ENCODE data around the gene DMRTC2.
"Not testable (repeated sequence)": the region's sequence is repeated elsewhere in the genome, so short reads cannot be mapped to it uniquely, and the experiment has no call there.

Gene DMRTC2

DNA sequence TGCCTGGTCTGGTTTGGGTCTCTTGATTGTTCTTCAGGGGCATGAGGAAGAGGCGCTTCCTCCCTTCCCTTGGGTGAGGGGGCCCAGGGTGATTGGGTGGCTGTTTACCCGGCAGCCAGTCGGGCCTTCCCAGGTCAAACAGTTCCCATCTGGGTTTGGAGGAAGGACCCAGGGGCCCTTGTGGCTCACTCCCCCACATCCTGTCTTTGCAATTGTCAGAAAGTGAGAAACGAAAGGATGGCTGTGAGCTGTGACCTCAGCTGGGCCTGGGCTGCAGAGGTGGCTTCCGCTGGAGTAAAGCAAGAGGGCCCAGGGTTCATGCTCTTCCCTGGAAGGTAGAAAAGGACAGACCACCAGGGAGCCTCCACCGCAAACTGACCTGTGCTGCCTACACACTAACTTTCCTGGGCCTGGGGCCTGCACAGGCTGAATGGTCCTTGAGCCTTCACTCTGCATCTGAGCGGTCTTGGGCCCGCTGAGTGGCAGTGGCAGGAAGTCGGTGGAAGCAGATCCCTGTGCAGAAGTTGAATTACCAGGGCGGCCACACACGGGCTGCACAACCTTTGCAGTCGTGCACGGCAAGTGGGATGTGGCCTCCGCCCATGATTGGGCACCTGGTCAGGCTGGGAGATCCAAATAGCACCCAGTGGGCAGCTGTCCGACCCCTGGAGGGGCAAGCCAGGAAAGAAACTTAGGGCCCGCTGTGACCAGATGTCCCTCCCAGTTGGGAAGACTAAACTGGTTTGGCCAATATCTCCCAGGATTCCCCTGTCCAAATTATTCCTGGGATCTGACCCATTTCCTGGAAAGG, 26.9 kb downstream of the DMRTC2 start:
- DNase-seq: no peak

- no peak for DNase-seq
These were observed 27.5 kb downstream of the DMRTC2 start for GRCh38 chr19:41872384-41872774.

- DNase-seq: peak; percentile 57
These were observed 28.2 kb downstream of the DMRTC2 start for GRCh38 chr19:41872775-41873647.

- DNase-seq: not testable (repeated sequence)
These were observed 31.1 kb downstream of the DMRTC2 start for GRCh38 chr19:41875973-41876372.

DNA sequence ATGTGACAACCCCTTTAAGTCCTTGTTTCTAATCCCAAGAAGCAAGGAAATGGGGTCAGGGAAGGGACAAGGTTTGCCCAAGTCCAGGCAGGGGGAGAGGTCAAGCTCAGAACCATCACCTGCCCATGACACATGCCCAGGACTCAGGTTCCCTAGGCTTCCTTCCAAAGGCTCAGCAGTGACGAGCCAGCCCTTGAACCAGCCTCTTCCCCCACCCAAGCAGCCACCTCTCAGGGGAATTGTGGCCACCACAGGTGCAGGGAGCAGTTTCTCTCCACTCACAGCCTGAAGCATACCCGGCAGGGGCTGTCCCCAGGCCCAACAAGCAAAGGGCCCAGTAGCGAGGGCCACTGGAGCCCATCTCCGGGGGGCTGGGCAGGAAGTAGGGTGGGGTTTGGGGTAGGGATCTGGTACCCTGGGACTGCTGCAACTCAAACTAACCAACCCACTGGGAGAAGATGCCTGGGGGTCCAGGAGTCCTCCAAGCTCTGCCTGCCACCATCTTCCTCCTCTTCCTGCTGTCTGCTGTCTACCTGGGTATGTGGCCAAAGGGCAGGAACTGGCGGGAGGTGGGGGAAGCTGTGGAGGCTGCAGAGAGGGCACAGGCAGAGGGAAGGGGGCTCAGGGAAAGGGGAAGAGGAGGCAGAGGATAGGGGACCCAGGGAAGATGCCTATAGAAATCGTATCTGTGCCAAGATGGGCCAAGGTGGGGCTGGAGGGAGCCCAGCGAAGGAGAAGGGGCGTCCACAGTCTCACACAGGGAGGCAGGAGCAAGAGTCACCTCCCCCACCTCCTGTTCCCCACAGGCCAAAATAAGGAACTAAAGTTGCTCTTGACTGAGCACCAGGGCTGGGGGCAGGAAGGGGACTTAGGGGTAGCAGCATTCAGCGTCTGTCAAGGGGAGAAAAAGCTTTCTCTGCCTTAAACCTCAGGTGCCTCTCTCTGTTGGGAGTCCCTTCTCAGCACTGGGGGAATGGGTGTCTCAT, 32.3 kb downstream of the DMRTC2 start, which contains the start of gene CD79A:
TSS of gene CD79A (plus strand) at position 433 of the 986 bp plus-strand sequence. CDS start at position 459, 26 bp downstream.
- no peak for DNase-seq

DNA sequence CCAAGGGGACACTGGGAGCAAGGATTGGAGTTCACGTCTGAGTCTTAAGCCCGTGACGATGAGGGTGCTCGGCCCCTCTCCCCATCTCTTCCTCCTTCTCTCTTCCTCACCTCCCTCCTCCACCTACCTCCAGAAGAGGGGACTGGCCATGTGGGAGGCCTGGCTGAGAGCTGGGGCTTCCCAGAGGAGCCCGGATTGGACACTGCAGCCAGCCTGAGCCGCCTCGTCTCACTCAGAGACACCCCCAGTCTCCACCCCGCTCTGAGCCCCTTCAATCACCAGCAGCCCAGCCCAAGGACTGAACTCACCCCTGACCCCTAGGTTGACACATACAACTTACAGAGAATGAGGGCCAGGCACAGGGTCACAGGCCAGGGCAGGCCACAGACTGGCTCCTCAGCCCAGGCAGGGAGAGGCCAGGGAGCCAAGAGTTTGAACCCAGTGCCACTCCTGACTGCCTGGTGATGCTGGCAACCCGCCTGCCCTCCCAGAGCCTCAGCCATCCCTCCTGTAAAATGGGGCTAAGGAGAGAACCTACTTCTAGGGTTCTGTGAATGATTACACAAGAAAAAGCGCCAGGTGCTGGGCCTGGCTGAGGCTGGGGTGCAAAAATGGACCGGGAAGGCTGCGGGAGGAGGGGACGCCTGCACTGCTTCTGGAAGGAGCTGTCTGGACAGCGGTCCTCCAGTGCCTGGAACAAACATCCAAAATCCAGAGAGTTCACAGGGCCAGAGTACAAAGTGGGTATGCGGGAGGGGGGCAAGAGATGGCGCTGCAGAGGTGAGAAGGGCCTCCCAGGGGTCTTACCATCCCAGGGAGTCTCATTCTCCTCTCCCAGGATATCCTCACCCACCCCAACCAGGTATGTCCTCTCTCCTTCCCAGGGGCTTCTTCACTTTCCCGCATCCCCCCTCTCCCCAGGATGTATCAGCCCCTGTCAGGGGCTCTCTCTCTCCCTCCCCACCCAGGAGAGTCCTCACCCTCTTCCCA, 33.4 kb downstream of the DMRTC2 start:
- DNase-seq: no peak

GRCh38 chr19:41879080-41879479, 34.2 kb downstream of the DMRTC2 start:
- DNase-seq: no peak

GRCh38 chr19:41879670-41880328, 35.0 kb downstream of the DMRTC2 start:
- no peak for DNase-seq

DNA sequence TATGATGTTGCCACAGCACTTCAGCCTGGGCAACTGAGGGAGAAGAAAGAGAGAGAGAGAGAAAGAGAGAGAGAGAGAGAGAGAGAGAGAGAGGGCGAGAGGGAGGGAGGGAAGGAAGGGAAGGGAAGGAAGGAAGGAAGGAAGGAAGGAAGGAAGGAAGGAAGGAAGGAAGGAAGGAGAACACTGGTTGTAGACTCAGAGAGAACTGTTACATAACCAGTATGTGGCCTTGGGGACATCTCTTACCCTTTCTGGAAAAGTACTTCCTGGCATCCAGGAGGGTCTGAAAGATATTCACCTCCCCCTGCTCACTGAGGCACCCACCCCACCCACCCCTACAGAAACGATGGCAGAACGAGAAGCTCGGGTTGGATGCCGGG, 35.5 kb downstream of the DMRTC2 start:
- no peak for DNase-seq

DNA sequence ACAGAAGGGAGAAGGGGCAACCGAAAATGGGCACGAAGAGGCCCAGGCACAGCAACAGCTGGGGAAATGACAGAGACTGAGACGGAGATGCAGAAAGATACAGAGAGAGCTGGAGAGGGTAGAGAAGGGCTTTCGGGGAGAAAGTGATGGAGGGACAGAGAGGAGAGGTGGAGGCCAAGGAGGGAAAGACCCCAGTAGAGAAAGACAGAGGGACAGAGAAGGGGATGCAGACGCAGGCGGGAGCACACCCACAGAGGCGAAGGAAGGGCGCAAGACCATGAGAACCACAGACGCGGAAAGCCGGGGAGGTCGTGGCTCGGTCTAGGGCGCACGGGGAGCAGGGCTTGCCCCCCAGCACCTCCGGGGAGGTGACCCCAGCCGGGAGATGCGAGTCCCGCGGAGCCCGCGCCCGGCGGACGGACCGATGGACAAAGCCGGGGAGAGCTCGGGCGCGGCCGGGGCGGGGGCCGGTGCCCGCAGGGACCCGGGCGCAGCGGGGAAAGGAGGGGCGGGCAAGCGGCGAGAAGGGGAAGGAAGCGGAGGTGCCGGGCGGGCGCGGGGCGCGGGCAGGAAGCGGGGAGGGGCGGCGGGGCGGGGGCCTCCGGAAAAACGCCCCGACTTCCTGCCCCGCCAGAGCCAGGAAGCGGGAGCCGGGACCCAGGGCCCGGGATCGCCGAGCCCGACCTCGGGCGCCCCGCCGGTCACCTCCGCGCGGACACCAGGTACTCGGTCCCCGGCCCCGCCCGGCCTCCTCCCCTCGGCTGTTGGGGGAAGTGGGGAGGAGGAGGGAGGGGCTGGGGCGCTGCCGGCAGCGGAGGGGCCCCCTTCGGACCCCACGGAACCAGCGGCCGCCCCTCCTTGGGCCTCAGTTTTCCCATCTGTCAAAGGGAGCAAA, 38.0 kb downstream of the DMRTC2 start, which contains the start of gene ARHGEF1:
TSS of gene ARHGEF1 (plus strand) at position 617 of the 895 bp plus-strand sequence. CDS start 4,899 bp downstream, outside the sequence.
- DNase-seq: no peak

DNA sequence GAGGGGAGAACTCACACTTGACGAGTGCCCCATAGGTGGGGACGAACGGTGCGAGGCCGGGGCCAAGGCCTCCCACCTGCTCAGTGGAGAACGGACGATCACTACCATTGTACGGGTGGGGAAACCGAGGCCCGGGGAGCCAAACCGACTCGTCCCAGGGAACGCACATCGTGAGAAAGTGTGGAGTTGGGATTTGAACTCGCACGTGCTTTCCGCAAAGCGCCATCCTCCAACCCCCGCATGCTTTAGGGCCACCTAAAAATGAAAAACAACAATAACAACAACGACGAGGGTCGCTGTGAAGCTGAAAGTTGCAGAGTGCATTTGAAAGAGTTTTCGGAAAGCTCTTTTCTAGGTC, 38.6 kb downstream of the DMRTC2 start:
- no peak for DNase-seq

- peak; percentile 91 for DNase-seq
These were observed 39.2 kb downstream of the DMRTC2 start for GRCh38 chr19:41883821-41884733.

- DNase-seq: no peak
These were observed 42.2 kb downstream of the DMRTC2 start for GRCh38 chr19:41886761-41887710.

DNA sequence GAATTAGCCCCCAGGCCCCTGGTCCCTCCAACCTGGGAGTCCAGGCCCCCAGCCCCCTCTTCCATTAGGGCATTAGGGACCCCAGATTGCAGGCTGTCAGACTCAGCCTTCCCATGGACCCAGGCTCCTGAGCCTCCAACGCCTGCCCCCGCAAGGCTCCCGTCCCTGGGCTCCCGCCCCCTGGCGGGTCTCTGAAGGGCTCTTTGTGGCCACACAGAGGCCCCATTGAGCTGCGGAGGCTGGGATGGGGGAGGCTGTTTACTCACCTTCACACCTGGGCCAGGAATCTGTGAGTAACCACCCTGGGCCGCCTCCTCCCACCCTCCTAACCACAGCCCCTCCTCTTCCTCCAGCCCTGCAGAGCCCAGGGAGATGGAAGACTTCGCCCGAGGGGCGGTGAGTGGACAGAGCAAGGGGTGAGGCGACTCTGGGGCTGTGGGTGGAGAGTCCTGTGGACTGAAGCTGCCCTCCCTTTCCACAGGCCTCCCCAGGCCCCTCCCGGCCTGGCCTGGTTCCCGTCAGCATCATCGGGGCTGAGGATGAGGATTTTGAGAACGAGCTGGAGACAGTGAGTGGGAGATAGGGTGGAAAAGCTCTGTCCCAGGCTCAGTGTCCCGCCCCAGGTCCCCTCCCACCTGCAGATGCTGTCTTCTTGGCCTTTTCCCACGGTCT, 43.0 kb downstream of the DMRTC2 start:
- peak; percentile 42 for DNase-seq

GRCh38 chr19:41888926-41889325, 44.1 kb downstream of the DMRTC2 start:
- DNase-seq: no peak

GRCh38 chr19:41889896-41890295, 45.1 kb downstream of the DMRTC2 start:
- DNase-seq: no peak

GRCh38 chr19:41890936-41891335, 46.1 kb downstream of the DMRTC2 start:
- DNase-seq: no peak

Measured in NCI-H2029 treated with DMSO at 0.1 percent for 48 hours (cell line).